Suppressor macrophage (primary cell): Measurements from ENCODE around the gene OR2T8.

Experiments
- DNase-seq, 4 experiments: peaks; one replicate each; pipeline ENCODE4 v3.0.0-alpha.2; 2020 to 2022
- total RNA-seq, 17 experiments: gene quantifications; one replicate each; lab custom pipeline; 2026; ENCODE audit warnings: mixed read lengths in 6 of 17, inconsistent platforms in 3 of 17; lab: John Stamatoyannopoulos, UW

Gene OR2T8
- total RNA-seq = 0 to 0.55 (median 0.05) reads per million in 17 experiments

DNA sequence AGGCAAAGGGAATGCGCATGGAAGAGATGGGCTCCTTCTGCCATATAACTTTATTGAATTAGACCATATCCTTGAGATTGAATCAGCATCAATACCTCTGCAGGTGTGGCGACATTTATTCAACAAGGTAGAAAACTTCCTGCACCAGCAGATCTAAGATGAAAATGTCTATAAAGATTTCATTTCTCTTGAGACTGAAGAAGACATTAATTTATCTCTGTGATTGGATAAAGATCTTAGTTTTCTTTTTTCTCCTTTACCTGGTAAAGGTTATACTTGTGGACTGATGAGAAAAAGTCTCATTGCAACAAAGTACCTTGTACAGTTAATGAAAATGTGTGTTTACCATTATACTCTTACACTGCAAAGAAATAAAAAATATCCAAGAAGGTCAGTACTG, at the start of gene OR2T8:
Gene OR2T8 (plus strand): TSS at position 301 of the 400 bp plus-strand sequence. CDS start 766 bp downstream, outside the sequence.
- no peak for DNase-seq

DNA sequence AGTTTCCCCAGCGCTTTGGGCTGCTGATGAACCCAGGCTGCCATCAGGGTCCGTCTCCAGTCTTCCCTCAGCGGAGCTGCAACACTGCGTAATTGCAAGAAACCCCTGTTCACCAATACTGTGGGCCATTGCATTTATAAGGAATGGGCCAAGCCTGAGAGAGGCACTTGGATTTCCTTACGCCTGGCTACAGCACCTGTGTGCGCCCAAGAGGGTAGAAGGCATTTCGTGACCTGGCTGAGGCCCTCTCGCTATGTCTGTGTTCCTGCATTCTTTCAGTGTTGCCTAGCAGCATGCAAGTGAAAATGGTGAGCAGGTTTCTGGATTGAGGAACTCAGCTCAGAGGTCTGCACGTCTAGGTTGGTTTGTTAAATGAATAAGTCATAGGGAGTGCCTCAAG, 36.7 kb upstream of the OR2T8 start:
- DNase-seq = no peak

GRCh38 chr1:247884797-247885413, 35.1 kb upstream of the OR2T8 start:
- DNase-seq = peak in 3 of 4 experiments; percentile 35 to 51 (median 39)

GRCh38 chr1:247895163-247895637, 24.9 kb upstream of the OR2T8 start, which contains the start of gene OR2W3:
OR2W3 (plus strand) TSS chr1:247895587; CDS start chr1:247895587, 0 bp downstream.
- DNase-seq = no peak

- no peak for DNase-seq
Observed at GRCh38 chr1:247895976-247896375, 24.1 kb upstream of the OR2T8 start.

DNA sequence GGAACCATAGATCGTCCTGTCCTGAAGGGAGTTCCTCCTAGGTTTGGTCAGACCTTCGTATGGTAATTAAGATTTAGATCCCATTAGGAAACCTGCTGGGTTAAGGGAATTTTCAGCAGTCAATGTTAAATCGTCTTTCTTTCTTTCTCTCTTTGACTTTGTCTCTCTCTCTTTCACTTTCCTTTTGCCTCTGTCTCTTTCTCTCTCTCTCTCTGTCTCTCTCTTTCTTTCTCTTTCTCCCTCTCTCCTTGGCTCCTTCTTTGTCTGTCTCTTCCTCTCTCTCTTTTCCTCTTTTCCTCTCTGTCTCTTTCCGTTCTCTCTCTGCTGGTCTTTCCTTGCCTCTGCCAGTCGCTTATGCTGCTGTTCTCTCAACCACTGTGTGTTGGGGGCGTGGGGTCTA, 15.9 kb upstream of the OR2T8 start:
- DNase-seq = no peak

DNA sequence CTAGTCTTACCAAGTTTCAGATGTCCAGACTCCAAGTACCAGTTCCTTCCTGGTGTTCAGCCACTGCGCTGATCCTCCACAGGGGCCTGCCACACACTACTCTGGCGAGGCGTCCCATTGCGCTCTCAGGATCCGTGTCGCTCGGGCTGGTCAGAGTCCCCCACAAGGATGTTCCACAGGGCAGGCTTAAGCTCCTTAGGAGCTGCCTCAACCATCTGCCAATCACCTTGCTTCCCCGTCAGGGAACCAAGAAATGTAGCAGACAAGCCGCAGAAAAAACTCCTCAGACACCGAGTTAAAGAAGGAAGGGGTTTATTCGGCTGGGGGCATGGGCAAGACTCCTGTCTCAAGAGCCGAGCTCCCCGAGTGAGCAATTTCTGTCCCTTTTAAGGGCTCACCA, 14.9 kb upstream of the OR2T8 start:
- no peak for DNase-seq

- DNase-seq = peak in 1 of 4 experiments; percentile 12
Observed at GRCh38 chr1:247905910-247906503, 14.0 kb upstream of the OR2T8 start.

GRCh38 chr1:247906504-247907047, 13.5 kb upstream of the OR2T8 start:
- DNase-seq = peak; percentile 10 to 66 (median 31)

GRCh38 chr1:247908766-247909165, 11.3 kb upstream of the OR2T8 start:
- no peak for DNase-seq

- DNase-seq = no peak
Observed at GRCh38 chr1:247913786-247914185, 6.3 kb upstream of the OR2T8 start.

- no peak for DNase-seq
Observed at GRCh38 chr1:247914941-247915662, 5.0 kb upstream of the OR2T8 start.

GRCh38 chr1:247923941-247924340, 3.9 kb downstream of the OR2T8 start:
- no peak for DNase-seq

DNA sequence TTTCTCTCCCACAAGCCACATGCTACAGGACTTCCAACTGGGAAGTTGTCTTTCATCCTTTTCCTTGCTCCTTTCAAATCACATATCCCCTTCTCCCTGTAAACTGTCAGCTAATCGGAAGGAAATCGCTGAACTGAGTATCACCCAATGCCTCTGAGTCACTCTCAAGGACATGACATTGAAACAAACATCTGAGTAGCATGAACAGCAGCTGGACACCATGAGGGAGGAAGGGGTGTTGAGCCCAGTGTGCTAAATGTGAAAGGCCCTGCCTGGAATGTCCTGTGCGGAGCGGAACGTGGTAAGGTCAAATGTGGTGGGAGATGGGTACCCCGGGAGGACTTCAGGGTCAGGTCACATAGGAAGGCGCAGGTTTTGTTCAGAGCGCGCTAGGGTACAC, 4.8 kb downstream of the OR2T8 start, which contains the start of gene OR2AJ1:
Gene OR2AJ1 (plus strand): TSS at position 22 of the 400 bp plus-strand sequence. CDS start 8,880 bp downstream, outside the sequence.
- DNase-seq = no peak

- no peak for DNase-seq
Observed at GRCh38 chr1:247933989-247934388, 13.9 kb downstream of the OR2T8 start.

- DNase-seq = no peak
Observed at GRCh38 chr1:247935781-247936180, 15.7 kb downstream of the OR2T8 start.

DNA sequence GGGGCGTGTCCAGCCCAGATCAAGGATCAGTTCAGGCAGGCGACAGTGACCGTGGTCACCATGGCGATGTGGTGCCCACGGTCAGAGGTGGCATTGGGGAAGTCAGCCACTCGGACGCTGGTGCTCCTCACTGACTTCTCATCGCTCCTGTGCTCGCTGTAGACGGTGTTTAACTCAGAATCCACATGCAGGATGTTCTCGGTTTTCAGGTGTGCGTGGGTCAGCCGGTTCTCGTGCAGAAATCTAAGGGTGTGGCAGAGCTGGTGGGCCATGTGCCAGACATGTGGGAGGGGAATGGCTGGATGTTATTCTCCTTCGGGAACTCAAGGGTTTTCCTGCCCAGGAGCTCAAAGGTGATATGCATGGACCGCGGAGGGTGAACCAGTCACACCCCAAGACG, 16.4 kb downstream of the OR2T8 start:
- DNase-seq = no peak

- DNase-seq = peak; percentile 95 to 98 (median 97)
Observed at GRCh38 chr1:247936965-247937734, 17.1 kb downstream of the OR2T8 start.

DNA sequence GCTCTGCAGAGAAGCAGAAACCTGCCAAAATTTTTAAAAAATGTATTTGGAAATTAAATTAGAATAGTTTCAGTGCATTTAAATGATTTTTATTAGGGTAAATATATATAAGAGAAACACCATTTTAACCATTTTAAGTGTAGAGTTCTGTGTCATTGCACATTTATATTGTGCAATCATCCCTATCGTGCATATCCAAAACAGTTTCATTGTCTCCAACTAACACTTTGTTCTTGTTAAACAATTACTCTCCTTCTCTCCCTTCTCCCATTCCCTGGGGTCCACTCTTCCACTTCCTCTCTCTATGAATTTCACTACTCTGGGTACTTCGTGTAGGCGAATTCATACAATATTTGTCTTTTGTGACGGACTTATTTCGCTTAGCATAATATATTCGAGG, 22.6 kb downstream of the OR2T8 start:
- DNase-seq = no peak

GRCh38 chr1:247948558-247948957, 28.5 kb downstream of the OR2T8 start, which contains the start of gene OR2L8:
OR2L8 (plus strand) TSS chr1:247948858; CDS start chr1:247948858, 0 bp downstream.
- DNase-seq = no peak

DNA sequence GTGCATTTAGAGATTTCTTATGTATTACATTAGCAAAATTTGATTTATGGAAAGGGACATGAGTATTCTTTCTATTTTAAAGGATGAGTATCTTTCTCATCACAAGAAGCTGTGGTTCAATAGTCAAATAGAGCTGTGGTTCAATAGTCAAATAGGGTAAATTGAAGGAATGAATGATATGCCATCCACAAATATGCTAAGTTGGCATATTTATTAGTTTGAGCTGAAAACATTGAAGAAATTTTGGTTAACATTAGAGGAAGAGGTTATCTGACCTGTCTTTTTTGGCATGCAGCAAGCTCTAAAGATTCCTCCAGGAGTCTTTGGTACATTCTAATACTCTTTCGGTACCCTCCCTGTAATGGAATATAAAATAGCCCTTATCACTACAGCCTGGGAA, 33.4 kb downstream of the OR2T8 start:
- no peak for DNase-seq

- DNase-seq = no peak
Observed at GRCh38 chr1:247961791-247962190, 41.7 kb downstream of the OR2T8 start.
